GM10847 (cell line): ENCODE data around the gene MGAM2.

ENCODE experiments used
- POLR2A ChIP-seq: IDR thresholded peaks from 2 replicates; pipeline ENCODE4 v1.6.1; 2011; ENCODE audit not compliant: insufficient read length; ENCODE audit errors: extremely low read depth

Gene MGAM2

GRCh38 chr7:142142702-142143101, 31.2 kb downstream of the MGAM2 start:
- TF ChIP-seq POLR2A, result no peak

DNA sequence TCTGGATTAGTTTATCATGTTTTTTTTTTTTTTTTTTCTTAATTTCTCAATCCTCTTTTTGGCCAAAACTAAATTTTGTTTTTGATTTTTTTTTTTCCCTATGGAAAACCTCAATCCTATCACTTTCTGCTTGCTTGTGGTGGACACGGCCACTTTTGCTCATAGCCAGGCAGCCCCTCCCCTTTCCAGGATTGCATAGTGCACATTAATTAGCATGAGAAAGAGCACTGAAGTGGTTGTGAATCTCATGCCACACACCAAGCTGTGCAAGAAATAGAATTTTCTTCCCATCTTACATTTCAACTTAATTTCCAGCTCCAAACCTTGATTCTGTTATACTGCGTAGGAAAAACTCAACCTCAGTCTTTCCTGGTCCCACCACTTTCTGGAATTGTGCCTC, 34.6 kb downstream of the MGAM2 start:
- no peak for TF ChIP-seq POLR2A

- no peak for TF ChIP-seq POLR2A
Measured at GRCh38 chr7:142150356-142150755, 38.8 kb downstream of the MGAM2 start.

GRCh38 chr7:142150869-142151268, 39.4 kb downstream of the MGAM2 start:
- no peak for TF ChIP-seq POLR2A

DNA sequence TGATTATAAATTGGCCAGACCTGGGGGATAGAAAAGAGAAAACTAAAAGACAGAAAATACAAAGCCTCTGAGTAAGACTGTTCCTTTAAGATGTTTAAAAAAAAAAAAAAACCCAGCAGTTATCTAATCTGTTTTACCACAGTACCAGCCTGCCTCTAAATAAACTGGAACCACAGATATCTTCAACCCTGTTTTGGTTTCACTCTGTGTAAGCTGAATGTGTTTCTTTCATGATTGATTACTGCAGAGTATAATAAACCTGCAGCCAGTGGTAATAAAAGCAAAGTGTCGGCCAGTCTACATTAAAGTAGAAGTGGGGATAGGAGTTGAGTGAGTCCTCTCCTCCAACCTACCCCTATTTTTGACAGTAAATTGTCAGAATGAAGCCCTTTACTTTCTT, 40.6 kb downstream of the MGAM2 start:
- no peak for TF ChIP-seq POLR2A

GRCh38 chr7:142153400-142153799, 41.9 kb downstream of the MGAM2 start:
- no peak for TF ChIP-seq POLR2A

- TF ChIP-seq POLR2A, result no peak
Measured at GRCh38 chr7:142158736-142159496, 47.4 kb downstream of the MGAM2 start.

DNA sequence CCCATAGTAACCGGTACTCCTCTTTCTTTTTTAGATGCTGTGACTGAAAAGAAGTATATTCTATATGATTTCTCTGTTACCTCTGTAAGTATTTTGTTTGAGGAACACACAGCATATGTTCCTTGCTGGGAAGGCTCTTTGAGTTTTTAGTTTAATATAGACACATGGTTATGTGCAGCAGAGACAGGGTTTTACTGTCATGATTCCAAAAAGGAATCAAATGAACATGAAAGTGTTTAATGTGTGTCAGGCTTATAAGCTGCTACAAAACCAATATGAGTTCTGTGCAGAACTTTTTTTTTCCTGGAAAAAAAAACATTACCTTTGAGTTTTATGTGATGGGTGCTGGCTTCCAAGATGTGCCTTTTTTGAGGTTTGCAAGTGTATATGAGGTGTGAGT, 50.4 kb downstream of the MGAM2 start:
- no peak for TF ChIP-seq POLR2A

GRCh38 chr7:142168746-142169145, 57.2 kb downstream of the MGAM2 start:
- no peak for TF ChIP-seq POLR2A

GRCh38 chr7:142172932-142173331, 61.4 kb downstream of the MGAM2 start:
- TF ChIP-seq POLR2A, result no peak

DNA sequence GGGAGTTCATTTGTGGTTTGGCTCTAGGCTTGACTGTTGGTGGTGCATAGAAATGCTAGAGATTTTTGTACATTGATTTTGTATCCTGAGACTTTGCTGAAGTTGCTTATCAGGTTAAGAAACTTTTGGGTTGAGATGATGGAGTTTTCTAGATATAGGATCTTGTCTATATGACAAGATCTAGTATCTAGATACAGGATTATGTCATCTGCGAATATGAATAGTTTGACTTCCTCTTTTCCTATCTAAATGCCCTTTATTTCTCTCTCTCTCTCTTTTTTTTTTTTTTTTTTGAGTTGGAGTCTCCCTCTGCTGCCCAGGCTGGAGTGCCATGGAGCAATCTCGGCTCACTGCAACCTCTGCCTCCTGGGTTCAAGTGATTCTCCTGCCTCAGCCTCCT, 62.9 kb downstream of the MGAM2 start:
- TF ChIP-seq POLR2A, result no peak

GRCh38 chr7:142175594-142175993, 64.1 kb downstream of the MGAM2 start:
- no peak for TF ChIP-seq POLR2A

DNA sequence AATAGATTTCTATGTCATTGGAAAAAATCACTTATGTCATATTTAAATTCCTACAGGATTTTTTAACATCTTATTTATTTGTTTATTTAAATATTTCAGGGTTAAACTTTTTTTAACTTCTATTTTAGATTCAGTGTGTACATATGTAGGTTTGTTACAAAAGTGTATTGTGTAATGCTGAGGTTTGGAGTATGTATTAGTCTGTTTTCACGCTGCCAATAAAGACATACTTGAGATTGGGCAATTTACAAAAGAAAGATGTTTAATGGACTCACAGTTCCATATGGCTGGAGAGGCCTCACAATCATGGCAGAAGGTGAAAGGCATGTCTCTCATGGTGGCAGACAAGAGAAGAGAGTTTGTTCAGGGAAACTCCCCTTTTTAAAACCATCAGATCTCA, 65.4 kb downstream of the MGAM2 start:
- TF ChIP-seq POLR2A, result no peak

GRCh38 chr7:142177869-142178268, 66.4 kb downstream of the MGAM2 start:
- TF ChIP-seq POLR2A, result no peak

- TF ChIP-seq POLR2A, result no peak
Measured at GRCh38 chr7:142180426-142180825, 68.9 kb downstream of the MGAM2 start.

DNA sequence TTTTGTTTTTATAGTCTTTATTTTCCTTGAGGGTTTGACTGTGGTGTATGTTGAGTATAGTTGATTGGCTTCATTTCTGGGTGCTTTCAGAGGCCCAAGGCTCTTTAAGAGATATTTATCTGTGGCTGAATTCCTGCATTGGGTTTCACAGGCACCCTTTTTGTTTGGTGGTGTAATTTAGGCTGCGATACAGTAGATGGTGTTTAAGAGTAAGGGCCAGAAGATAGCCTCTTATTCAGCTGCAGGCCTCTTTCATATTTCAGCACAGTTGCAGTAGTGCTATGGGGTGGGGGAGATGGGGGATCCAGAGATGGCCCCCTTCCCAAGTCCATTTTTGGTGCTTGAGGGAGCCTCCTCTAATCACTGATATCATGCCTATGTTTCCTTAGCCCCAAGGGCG, 69.7 kb downstream of the MGAM2 start:
- no peak for TF ChIP-seq POLR2A

- no peak for TF ChIP-seq POLR2A
Measured at GRCh38 chr7:142181966-142182365, 70.4 kb downstream of the MGAM2 start.
